ENCODE data around the gene FYN.
"Not testable (repeated sequence)": the region's sequence is repeated elsewhere in the genome, so short reads cannot be mapped to it uniquely, and the experiment has no call there.

Gene FYN

DNA sequence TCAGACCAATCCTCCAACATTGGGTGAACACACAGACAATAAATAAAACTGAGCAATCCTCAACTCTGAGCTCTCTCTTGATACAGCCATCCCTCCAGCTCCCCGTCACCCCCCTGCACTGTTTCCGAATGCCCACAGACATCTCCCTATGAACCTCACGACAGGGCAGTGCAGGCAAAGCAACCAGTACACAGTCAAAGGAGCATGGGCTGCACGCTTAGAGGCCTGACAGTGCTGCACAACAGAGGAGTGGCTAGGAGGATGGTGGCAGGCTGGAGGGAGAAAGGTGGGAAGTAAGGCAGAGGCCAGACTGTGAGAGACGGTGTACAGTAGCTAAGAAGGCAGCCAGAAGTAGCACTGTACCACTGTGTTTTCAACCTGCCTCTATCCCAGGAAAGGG, 24.0 kb downstream of the FYN start:
- DNase-seq = no peak

GRCh38 chr6:111848262-111848812, 24.9 kb downstream of the FYN start:
- no peak for DNase-seq

DNA sequence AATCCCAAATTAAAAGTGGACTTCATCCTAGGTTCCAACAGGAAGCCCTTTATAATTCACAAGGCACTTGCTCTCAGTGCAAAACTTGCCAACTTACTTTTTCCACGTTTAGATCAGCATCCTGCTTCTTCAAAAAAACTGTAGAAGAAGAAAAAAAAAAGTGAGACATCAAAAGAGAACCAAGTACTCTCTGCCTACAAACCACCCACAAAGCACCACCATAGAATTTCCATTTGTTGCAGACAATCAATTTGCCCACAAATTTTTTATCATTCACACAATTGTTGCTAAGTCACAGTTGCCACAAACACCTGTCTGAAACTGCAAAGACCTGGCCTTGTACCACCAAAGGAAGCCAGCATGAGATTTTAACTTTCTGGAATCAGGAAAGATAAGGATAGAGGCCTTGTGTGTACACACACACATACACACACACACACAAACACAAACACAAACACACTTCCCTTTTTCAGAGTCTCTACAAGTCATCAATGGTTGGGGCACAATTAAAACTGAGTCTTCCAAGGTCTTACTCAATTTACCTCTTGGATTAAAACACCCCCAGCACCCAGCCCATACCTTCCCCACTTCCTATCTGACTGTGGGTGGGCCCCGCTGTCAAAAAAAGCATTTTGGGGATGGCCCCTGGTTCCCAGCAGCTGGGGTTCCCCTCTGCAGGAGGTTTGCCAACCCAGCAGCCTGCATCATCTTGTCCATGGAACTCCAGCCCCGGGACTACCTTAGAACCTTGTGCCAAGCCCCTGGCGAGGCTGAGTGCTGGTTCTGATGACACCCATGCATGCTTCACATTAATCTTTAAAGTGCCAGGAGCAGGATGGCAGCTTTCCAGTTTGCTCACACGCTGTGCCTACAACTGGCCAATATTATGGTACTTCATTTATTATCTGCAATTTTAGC, 26.5 kb downstream of the FYN start:
- DNase-seq = peak; percentile 67

GRCh38 chr6:111846066-111846465, 27.2 kb downstream of the FYN start:
- no peak for DNase-seq

GRCh38 chr6:111845441-111845871, 27.8 kb downstream of the FYN start:
- peak; percentile 41 for DNase-seq

- no peak for DNase-seq
Observed at GRCh38 chr6:111844921-111845320, 28.3 kb downstream of the FYN start.

- DNase-seq = no peak
Observed at GRCh38 chr6:111844376-111844775, 28.9 kb downstream of the FYN start.

DNA sequence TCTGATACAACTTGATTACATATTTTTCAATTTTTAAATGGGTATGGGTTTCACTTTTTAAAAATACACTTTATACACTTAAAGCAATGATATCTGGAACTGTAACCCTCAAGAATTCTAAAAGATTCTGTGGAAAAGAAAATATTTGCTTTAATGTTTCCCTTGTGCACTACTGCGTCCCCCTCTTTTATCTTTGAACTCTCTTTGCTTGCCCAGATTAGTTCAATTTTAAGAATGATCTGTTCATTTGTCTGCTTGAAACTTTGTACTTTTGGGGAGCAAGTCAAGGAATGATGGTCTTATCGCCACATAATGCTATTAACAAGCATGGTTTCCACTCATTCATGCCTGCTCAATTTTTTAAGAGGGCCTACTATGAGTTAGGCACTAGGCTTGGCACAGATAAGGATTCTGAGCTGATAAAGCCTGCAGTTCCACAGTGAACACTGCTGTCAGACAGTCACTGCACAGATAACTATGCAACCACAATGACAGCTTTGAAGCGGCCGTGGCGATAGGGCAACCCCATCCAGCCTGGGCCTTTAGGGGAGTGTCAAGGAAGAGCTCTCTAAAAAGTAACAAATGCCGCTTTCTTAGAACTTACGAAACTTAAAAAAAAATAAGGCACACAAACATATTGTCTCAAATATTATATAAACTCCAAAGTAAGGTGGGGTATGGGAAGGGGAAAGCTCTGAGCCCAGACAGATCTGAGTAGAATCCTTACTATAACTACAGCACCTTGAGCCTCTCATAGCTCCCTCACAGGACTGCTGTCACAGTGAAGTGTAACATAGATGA, 29.7 kb downstream of the FYN start:
- peak; percentile 80 for DNase-seq

- DNase-seq = peak; percentile 45
Observed at GRCh38 chr6:111842891-111843290, 30.4 kb downstream of the FYN start.

- no peak for DNase-seq
Observed at GRCh38 chr6:111842271-111842822, 30.9 kb downstream of the FYN start.

- DNase-seq = peak; percentile 80
Observed at GRCh38 chr6:111841822-111842221, 31.4 kb downstream of the FYN start.

DNA sequence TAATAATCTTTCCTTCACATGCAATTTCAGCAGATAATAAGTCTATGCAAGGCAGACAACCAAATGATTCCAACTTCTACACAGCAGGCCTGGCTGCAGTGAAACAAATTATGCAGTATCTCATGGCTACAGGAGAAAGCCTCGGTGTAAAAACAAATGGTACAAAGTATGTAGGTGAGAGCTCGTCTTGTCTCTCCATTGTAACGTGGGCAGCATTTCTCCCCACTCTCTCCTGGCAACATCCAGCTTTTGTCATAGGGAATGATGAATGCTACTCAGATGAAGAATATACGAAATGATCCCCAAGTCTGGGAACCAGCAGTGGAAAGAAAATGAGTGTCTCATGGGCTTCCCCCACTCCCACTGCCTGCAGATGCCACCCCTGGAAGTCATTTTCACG, 32.4 kb downstream of the FYN start:
- no peak for DNase-seq

DNA sequence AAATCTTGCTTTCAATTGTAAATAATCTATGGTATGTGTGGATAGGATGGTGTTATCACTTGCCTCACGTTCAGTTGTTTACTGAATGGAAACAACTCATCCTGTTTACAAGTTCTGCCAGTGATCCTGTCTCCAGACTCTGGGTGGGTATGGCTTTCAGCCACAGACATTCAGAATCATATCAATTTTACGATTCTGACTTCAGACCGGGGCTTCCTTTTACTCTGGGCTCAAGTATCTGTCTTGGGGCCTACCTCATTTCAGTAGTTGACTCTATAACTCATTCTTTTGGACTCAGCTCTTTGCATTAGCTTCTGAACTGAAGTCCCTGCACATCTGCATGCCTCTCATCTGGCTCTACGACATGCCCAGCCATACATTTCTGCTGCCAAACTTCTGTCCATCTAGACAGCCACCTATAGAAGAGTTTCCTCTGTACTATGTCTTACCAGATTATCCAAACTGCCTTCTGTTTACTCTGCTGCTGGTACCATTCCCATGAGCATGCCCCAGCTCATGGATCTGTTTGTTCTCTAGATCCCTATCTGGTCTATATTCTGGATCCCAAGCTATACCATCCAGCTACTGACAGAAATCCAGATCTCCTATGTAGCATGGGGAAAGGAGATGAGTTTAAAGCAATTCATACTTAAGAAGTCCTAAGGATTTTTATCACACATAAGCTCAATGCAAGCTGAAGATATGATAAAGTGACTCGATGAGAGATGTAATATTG, 34.3 kb downstream of the FYN start:
- DNase-seq = peak; percentile 91

DNA sequence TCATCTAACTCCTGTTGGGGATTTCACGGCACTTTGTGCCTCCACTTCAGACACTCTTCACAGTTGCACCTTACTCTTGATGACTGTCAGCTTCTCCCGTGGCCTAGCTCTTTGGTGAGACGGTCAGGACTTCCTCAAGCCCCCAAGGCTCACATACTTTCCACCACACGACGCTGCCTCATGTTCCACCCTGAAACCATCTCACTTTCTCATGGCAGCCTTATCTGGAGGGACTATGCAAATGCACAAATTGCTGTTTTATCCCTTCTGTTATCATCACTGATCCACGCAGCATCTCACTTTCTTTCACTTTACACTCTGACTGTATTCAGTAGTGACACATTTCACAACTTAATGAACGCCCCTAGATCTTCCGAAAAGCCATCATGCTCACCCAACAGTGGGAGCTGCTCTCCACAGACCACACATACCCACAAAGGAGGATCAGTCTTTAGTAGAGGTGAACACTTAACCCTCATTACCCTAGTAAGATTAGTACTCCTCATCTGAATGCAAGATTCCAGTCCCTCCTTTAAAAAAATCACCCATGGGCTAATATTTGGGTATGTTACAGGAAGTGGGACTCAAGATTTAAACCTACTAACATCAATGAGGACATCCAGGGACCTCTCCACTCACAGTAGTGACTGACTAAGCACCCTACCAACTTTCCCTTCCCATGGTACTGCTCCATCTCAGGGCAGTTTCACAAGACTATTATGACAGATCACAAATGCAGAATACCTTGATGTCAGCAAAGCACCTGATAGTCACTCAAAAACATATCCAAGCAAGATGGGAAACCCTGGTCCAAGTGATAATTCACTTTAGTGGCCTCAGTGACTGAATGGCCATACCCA, 35.4 kb downstream of the FYN start:
- peak; percentile 88 for DNase-seq

GRCh38 chr6:111837007-111837406, 36.2 kb downstream of the FYN start:
- DNase-seq = no peak

GRCh38 chr6:111835807-111836206, 37.4 kb downstream of the FYN start:
- no peak for DNase-seq

GRCh38 chr6:111835398-111835797, 37.9 kb downstream of the FYN start:
- DNase-seq = not testable (repeated sequence)

GRCh38 chr6:111834356-111834755, 38.9 kb downstream of the FYN start:
- no peak for DNase-seq

GRCh38 chr6:111832833-111833418, 40.3 kb downstream of the FYN start:
- DNase-seq = no peak

GRCh38 chr6:111831408-111831807, 41.8 kb downstream of the FYN start:
- no peak for DNase-seq

- DNase-seq = no peak
Observed at GRCh38 chr6:111829998-111830397, 43.3 kb downstream of the FYN start.

Data from activated CD4-positive, alpha-beta T cell treated with anti-CD3 and anti-CD28 coated beads, Interleukin-2, Interleukin-6, amounts not matched to agents 100 ng/mL and 50 ng/mL, durations not matched to agents 16 hours and 8 hours (primary cell).